Fibroblast of mammary gland (primary cell): ENCODE measurements around the gene KCTD4.
"Not testable (repeated sequence)": the region's sequence is repeated elsewhere in the genome, so short reads cannot be mapped to it uniquely, and the experiment has no call there.

Experiments used
- DNase-seq: peaks from one replicate; pipeline ENCODE4 v3.0.0-alpha.2; 2010; ENCODE audit warnings: low read depth
- H3K4me3 ChIP-seq: 2 replicates; pipeline ENCODE4 v1.5.1; 2011; ENCODE audit warnings: low read depth, mild to moderate bottlenecking, low read length, moderate library complexity; ENCODE audit not compliant: control insufficient read depth
- CTCF ChIP-seq: conservative IDR thresholded peaks from 2 replicates; pipeline ENCODE4 v1.5.1; 2011; ENCODE audit warnings: low read depth, low read length, inconsistent platforms; ENCODE audit not compliant: control insufficient read depth, insufficient read depth

The KCTD4 gene

GRCh38 chr13:45196096-45196495 lies 4.7 kb downstream of the KCTD4 start:
- TF ChIP-seq CTCF: no peak
- no peak overlapping the region for H3K4me3 ChIP-seq
- no peak for DNase-seq

GRCh38 chr13:45195421-45195820 lies 5.4 kb downstream of the KCTD4 start:
- no peak for DNase-seq
- no peak overlapping the region for H3K4me3 ChIP-seq
- no peak for TF ChIP-seq CTCF

- TF ChIP-seq CTCF: peak; percentile 72
- peak; percentile 71 for DNase-seq
- H3K4me3 ChIP-seq: no peak overlapping the region
Measured at GRCh38 chr13:45194081-45194939, 6.5 kb downstream of the KCTD4 start.

- no peak for TF ChIP-seq CTCF
- no peak overlapping the region for H3K4me3 ChIP-seq
- DNase-seq: no peak
Measured at GRCh38 chr13:45191874-45192273, 9.0 kb downstream of the KCTD4 start.

GRCh38 chr13:45189511-45189910 lies 11.3 kb downstream of the KCTD4 start:
- H3K4me3 ChIP-seq: not testable (repeated sequence)
- peak; percentile 80 for DNase-seq

- H3K4me3 ChIP-seq, DNase-seq: not testable (repeated sequence)
Measured at GRCh38 chr13:45189077-45189476, 11.8 kb downstream of the KCTD4 start.

GRCh38 chr13:45185286-45185685 lies 15.6 kb downstream of the KCTD4 start:
- H3K4me3 ChIP-seq: no peak overlapping the region
- no peak for DNase-seq
- no peak for TF ChIP-seq CTCF

GRCh38 chr13:45184693-45185092 lies 16.2 kb downstream of the KCTD4 start:
- DNase-seq: no peak
- no peak for TF ChIP-seq CTCF
- H3K4me3 ChIP-seq: no peak overlapping the region
